Activated CD8-positive, alpha-beta T cell treated with anti-CD3 and anti-CD28 coated beads for 36 hours (primary cell): Measurements from ENCODE around the gene CAPSL. TPM values are rescaled to one million over a fixed set of nuclear protein-coding genes. Genes with fewer than 3 reads are reported as not detected.
A peak's percentile ranks its signal among the peaks of the same experiment; 100 is the strongest.

Experiments
- ATAC-seq: fragments of 200-7000 bp; cut with Tn5 transposase; one replicate; pipeline ENCODE4 v1.10.0; 2021; ENCODE audit warnings: mild to moderate bottlenecking, moderate library complexity
- CTCF ChIA-PET: fragments of 350-600 bp; sonication (Branson Sonifier 250); formaldehyde crosslinking; loops from one replicate; lab custom pipeline; 2021; ENCODE audit warnings: antibody characterized with exemption; lab: Charles Lee
- POLR2A ChIA-PET: fragments of 350-600 bp; sonication (Branson Sonifier 250); formaldehyde crosslinking; loops from one replicate; lab custom pipeline; 2021; ENCODE audit warnings: antibody characterized with exemption; lab: Charles Lee
- DNase-seq: peaks from one replicate; pipeline ENCODE4 v3.0.0-alpha.2; 2020
- H3K27ac Mint-ChIP-seq: one replicate; pipeline ENCODE4 v1.8.0; 2021; ENCODE audit warnings: mild to moderate bottlenecking, mixed read lengths
- H3K27me3 Mint-ChIP-seq: one replicate; pipeline ENCODE4 v1.8.0; 2021; ENCODE audit warnings: mixed read lengths
- H3K36me3 Mint-ChIP-seq: one replicate; pipeline ENCODE4 v1.8.0; 2021; ENCODE audit warnings: low read depth, mixed read lengths
- H3K4me1 Mint-ChIP-seq: one replicate; pipeline ENCODE4 v1.8.0; 2021; ENCODE audit warnings: low read depth, mixed read lengths
- H3K4me3 Mint-ChIP-seq: one replicate; pipeline ENCODE4 v1.8.0; 2021; ENCODE audit warnings: mild to moderate bottlenecking, moderate library complexity, mixed read lengths
- H3K9me3 Mint-ChIP-seq: one replicate; pipeline ENCODE4 v1.8.0; 2021; ENCODE audit warnings: mixed read lengths
- CTCF ChIP-seq: fragments of 200-600 bp; IDR thresholded peaks from one replicate; pipeline ENCODE4 v1.8.0; 2022; ENCODE audit warnings: antibody characterized with exemption, mild to moderate bottlenecking
- intact Hi-C: fragments of 100-400 bp; cut with micrococcal nuclease; formaldehyde crosslinking; loops from one replicate; pipeline ENCODE4 v1.10.0; 2022
- total RNA-seq, 2 experiments: library from RNA; stranded (reverse); gene quantifications; one replicate each; pipeline ENCODE4 v1.2.3, GENCODE V29; 2021

The CAPSL gene
- total RNA-seq, 2 experiments from 2014 or later = 0.43 to 0.56 TPM

- Mint-ChIP-seq H3K27me3 (peaks cover 7% of the 10 kb centered on the region), H3K4me3 (no peak overlapping the region), H3K27ac (no peak overlapping the region), H3K4me1 (no peaks in the 10 kb centered on the region), H3K9me3 (peaks cover 3% of the 10 kb centered on the region), H3K36me3 (no peaks in the 10 kb centered on the region)
- ChIA-PET POLR2A (no interaction called here), CTCF (no interaction called here)
- TF ChIP-seq CTCF = no peak
- DNase-seq = no peak
- intact Hi-C loops = no loop called here
- no peak for ATAC-seq
Observed at GRCh38 chr5:35971878-35972210, 33.4 kb upstream of the CAPSL start.

- POLR2A ChIA-PET = no interaction called here
- intact Hi-C loops = no loop called here
- H3K27me3 Mint-ChIP-seq = peaks cover 9% of the 10 kb centered on the region
- no peaks in the 10 kb centered on the region for H3K36me3 Mint-ChIP-seq
- no peaks in the 10 kb centered on the region for H3K4me1 Mint-ChIP-seq
- H3K4me3 Mint-ChIP-seq = no peak overlapping the region
- no peak for DNase-seq
- ATAC-seq = no peak
- H3K27ac Mint-ChIP-seq = no peak overlapping the region
- peaks cover 3% of the 10 kb centered on the region for H3K9me3 Mint-ChIP-seq
- TF ChIP-seq CTCF = no peak
- CTCF ChIA-PET = no interaction called here
Observed at GRCh38 chr5:35971186-35971877, 32.9 kb upstream of the CAPSL start.

GRCh38 chr5:35963381-35963843 is 25.0 kb upstream of the CAPSL start:
- Mint-ChIP-seq H3K27me3 (peaks cover 11% of the 10 kb centered on the region), H3K9me3 (peaks cover 4% of the 10 kb centered on the region), H3K27ac (no peak overlapping the region), H3K4me3 (no peak overlapping the region), H3K36me3 (no peaks in the 10 kb centered on the region), H3K4me1 (no peaks in the 10 kb centered on the region)
- ATAC-seq = no peak
- peak; percentile 27 for DNase-seq
- CTCF ChIA-PET = interaction anchor here (0.6 to 1.8 kb wide), 4 partner anchors 10 to 456 kb away, joined by 3 to 5 read pairs (median 4); no protein-coding TSS in a partner anchor
- intact Hi-C loops = no loop called here
- peak; percentile 67 for TF ChIP-seq CTCF
- POLR2A ChIA-PET = no interaction called here

GRCh38 chr5:35960328-35960727 is 21.9 kb upstream of the CAPSL start:
- TF ChIP-seq CTCF = no peak
- no peaks in the 10 kb centered on the region for H3K36me3 Mint-ChIP-seq
- H3K27ac Mint-ChIP-seq = no peak overlapping the region
- H3K27me3 Mint-ChIP-seq = peaks cover 23% of the 10 kb centered on the region
- H3K4me1 Mint-ChIP-seq = no peaks in the 10 kb centered on the region
- no peak for DNase-seq
- H3K4me3 Mint-ChIP-seq = no peak overlapping the region
- intact Hi-C loops = no loop called here
- no peak for ATAC-seq
- POLR2A ChIA-PET = no interaction called here
- CTCF ChIA-PET = no interaction called here
- peaks cover 4% of the 10 kb centered on the region for H3K9me3 Mint-ChIP-seq

- ChIA-PET POLR2A (no interaction called here), CTCF (interaction anchor here (1.2 to 1.8 kb wide), 2 partner anchors 23 to 30 kb away, joined by 3 to 4 read pairs; no protein-coding TSS in a partner anchor)
- no peak overlapping the region for H3K4me3 Mint-ChIP-seq
- no peak overlapping the region for H3K27ac Mint-ChIP-seq
- no peaks in the 10 kb centered on the region for H3K36me3 Mint-ChIP-seq
- no peaks in the 10 kb centered on the region for H3K9me3 Mint-ChIP-seq
- DNase-seq (no peak), ATAC-seq (no peak)
- H3K27me3 Mint-ChIP-seq = peaks cover 42% of the 10 kb centered on the region
- TF ChIP-seq CTCF = no peak
- H3K4me1 Mint-ChIP-seq = peaks cover 5% of the 10 kb centered on the region
- intact Hi-C loops = no loop called here
Observed at GRCh38 chr5:35956429-35956828, 18.0 kb upstream of the CAPSL start.
